Epithelial cell of prostate (primary cell): ENCODE measurements around the gene NPC1.
"Not testable (repeated sequence)": the region's sequence is repeated elsewhere in the genome, so short reads cannot be mapped to it uniquely, and the experiment has no call there.

Source experiments
- DNase-seq: peaks from one replicate; pipeline ENCODE4 v3.0.0-alpha.2; 2011; ENCODE audit warnings: low read depth, low spot score
- H3K27ac ChIP-seq: fragments of 450-650 bp; 2 replicates; pipeline ENCODE4 v1.5.1; 2017; ENCODE audit warnings: mild to moderate bottlenecking

Gene NPC1

GRCh38 chr18:23578891-23579653 is 7.2 kb downstream of the NPC1 start:
- DNase-seq = no peak
- H3K27ac ChIP-seq = no peak overlapping the region

- H3K27ac ChIP-seq = no peak overlapping the region
- no peak for DNase-seq
These were observed 8.1 kb downstream of the NPC1 start for GRCh38 chr18:23578067-23578701.

GRCh38 chr18:23577521-23577920 is 8.8 kb downstream of the NPC1 start:
- H3K27ac ChIP-seq, DNase-seq: not testable (repeated sequence)

- no peak for DNase-seq
These were observed 11.0 kb downstream of the NPC1 start for GRCh38 chr18:23575309-23575651.

GRCh38 chr18:23574611-23575308 is 11.5 kb downstream of the NPC1 start:
- peak overlapping the region; percentile 61 for H3K27ac ChIP-seq
- no peak for DNase-seq

More at GRCh38 chr18:23575309-23575651, 11.0 kb downstream of the NPC1 start:
- H3K27ac ChIP-seq = peak overlapping the region; percentile 61

GRCh38 chr18:23573626-23574431 is 12.5 kb downstream of the NPC1 start:
- H3K27ac ChIP-seq = peak overlapping the region; percentile 61
- no peak for DNase-seq

- H3K27ac ChIP-seq = no peak overlapping the region
- no peak for DNase-seq
These were observed 13.3 kb downstream of the NPC1 start for GRCh38 chr18:23573020-23573419.

GRCh38 chr18:23572570-23572969 is 13.7 kb downstream of the NPC1 start:
- H3K27ac ChIP-seq = no peak overlapping the region
- no peak for DNase-seq

GRCh38 chr18:23572012-23572411 is 14.3 kb downstream of the NPC1 start:
- no peak overlapping the region for H3K27ac ChIP-seq
- DNase-seq = no peak

GRCh38 chr18:23570912-23571504 is 15.3 kb downstream of the NPC1 start:
- no peak for DNase-seq
- no peak overlapping the region for H3K27ac ChIP-seq

- no peak overlapping the region for H3K27ac ChIP-seq
- DNase-seq = no peak
These were observed 16.8 kb downstream of the NPC1 start for GRCh38 chr18:23569299-23570063.

- H3K27ac ChIP-seq = no peak overlapping the region
- DNase-seq = no peak
These were observed 17.8 kb downstream of the NPC1 start for GRCh38 chr18:23568281-23569138.

GRCh38 chr18:23567671-23568070 is 18.6 kb downstream of the NPC1 start:
- DNase-seq = no peak
- H3K27ac ChIP-seq = no peak overlapping the region

GRCh38 chr18:23565916-23566547 is 20.3 kb downstream of the NPC1 start:
- peak overlapping the region; percentile 39 for H3K27ac ChIP-seq
- DNase-seq = no peak

- DNase-seq = no peak
- H3K27ac ChIP-seq = peak overlapping the region; percentile 28
These were observed 22.8 kb downstream of the NPC1 start for GRCh38 chr18:23563377-23564043.

- no peak overlapping the region for H3K27ac ChIP-seq
- DNase-seq = no peak
These were observed 26.1 kb downstream of the NPC1 start for GRCh38 chr18:23560186-23560585.

- H3K27ac ChIP-seq, DNase-seq: not testable (repeated sequence)
These were observed 28.8 kb downstream of the NPC1 start for GRCh38 chr18:23557511-23557910.
